Osteocyte (in vitro differentiated cells): ENCODE data around the gene APOBEC3F. TPM values are rescaled to one million over a fixed set of nuclear protein-coding genes. Genes with fewer than 3 reads are reported as not detected.
A peak's percentile ranks its signal among the peaks of the same experiment; 100 is the strongest.
"Not testable (repeated sequence)": the region's sequence is repeated elsewhere in the genome, so short reads cannot be mapped to it uniquely, and the experiment has no call there.

Source experiments
- DNase-seq: peaks from one replicate; pipeline ENCODE4 v3.0.0; 2021; ENCODE audit warnings: mixed read lengths; ENCODE audit not compliant: unreplicated experiment; ENCODE audit errors: extremely low spot score
- H3K27ac Mint-ChIP-seq: one replicate; pipeline ENCODE4 v1.8.0; 2021; ENCODE audit warnings: mild to moderate bottlenecking, mixed read lengths; ENCODE audit not compliant: unreplicated experiment
- H3K27me3 Mint-ChIP-seq: one replicate; pipeline ENCODE4 v1.8.0; 2021; ENCODE audit warnings: mixed read lengths; ENCODE audit not compliant: unreplicated experiment
- H3K36me3 Mint-ChIP-seq: one replicate; pipeline ENCODE4 v1.8.0; 2021; ENCODE audit warnings: mixed read lengths; ENCODE audit not compliant: unreplicated experiment
- H3K4me1 Mint-ChIP-seq: one replicate; pipeline ENCODE4 v1.8.0; 2021; ENCODE audit warnings: mixed read lengths; ENCODE audit not compliant: unreplicated experiment
- H3K4me3 Mint-ChIP-seq: one replicate; pipeline ENCODE4 v1.8.0; 2021; ENCODE audit warnings: mild to moderate bottlenecking, moderate library complexity, mixed read lengths; ENCODE audit not compliant: unreplicated experiment
- H3K9me3 Mint-ChIP-seq: one replicate; pipeline ENCODE4 v1.8.0; 2021; ENCODE audit warnings: mixed read lengths; ENCODE audit not compliant: unreplicated experiment
- total RNA-seq: library from RNA; stranded (reverse); gene quantifications from 2 replicates; pipeline ENCODE4 v1.2.1, GENCODE V29; 2021
- TF ChIP-seq, protein P1 (sequence below): fragments of 200-600 bp; sonication (generic); IDR thresholded peaks from 2 replicates; pipeline ENCODE4 v1.5.0; 2021; ENCODE audit warnings: antibody characterized with exemption, mild to moderate bottlenecking, moderate library complexity

APOBEC3F gene
- total RNA-seq, 1 donor from 2014 or later = 9.9 TPM

DNA sequence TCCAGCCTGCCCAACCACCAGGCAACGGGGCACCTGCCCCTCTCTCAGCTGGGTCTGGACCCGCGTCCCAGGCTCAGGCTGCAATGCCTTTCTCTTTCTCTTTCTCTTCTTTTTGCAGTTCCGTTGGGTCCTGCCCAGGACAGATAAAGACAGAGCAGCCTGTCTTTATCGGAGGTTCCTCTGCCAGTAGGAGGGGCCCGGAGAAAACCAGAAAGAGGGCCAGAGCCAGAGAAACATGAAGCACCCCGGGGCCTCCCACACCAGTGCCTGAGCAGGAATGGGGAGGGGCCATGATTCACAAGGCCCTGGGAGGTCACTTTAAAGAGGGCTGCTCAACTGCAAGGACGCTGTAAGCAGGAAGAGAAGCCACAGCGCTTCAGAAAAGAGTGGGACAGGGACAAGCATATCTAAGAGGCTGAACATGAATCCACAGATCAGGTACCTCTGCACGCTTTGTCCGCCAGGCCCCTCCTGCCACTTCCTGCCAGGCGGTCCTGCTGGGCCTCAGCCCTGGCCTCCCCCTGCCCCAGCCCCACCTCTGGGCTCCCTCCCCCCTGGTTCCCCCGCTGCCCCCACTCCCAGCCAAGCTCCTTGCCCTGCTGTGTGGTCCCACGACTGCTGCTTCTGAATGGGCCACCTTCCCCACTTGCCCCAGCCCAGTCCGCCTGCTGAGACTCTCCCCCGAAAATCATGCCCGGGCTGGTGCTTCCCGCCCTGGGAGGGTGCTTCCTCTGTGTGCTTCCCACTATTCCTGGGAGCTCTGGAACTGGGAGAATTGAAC lies 26.5 kb upstream of the APOBEC3F start, which contains the start of gene APOBEC3C:
Gene APOBEC3C, plus strand, starts transcription at position 316 of the 781 bp plus-strand sequence. Its CDS starts 106 bp downstream, at position 422.
- peak within 1 kb of the TSS; percentile 82 for H3K4me3 Mint-ChIP-seq
- H3K4me1 Mint-ChIP-seq = peaks cover 20% of the 10 kb centered on the region
- TF ChIP-seq, protein P1, sequence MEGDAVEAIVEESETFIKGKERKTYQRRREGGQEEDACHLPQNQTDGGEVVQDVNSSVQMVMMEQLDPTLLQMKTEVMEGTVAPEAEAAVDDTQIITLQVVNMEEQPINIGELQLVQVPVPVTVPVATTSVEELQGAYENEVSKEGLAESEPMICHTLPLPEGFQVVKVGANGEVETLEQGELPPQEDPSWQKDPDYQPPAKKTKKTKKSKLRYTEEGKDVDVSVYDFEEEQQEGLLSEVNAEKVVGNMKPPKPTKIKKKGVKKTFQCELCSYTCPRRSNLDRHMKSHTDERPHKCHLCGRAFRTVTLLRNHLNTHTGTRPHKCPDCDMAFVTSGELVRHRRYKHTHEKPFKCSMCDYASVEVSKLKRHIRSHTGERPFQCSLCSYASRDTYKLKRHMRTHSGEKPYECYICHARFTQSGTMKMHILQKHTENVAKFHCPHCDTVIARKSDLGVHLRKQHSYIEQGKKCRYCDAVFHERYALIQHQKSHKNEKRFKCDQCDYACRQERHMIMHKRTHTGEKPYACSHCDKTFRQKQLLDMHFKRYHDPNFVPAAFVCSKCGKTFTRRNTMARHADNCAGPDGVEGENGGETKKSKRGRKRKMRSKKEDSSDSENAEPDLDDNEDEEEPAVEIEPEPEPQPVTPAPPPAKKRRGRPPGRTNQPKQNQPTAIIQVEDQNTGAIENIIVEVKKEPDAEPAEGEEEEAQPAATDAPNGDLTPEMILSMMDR = peak; percentile 24
- peak within 1 kb of the TSS; percentile 96 for H3K27ac Mint-ChIP-seq
- peaks cover 3% of the 10 kb centered on the region for H3K36me3 Mint-ChIP-seq
- no peaks in the 10 kb centered on the region for H3K9me3 Mint-ChIP-seq
- H3K27me3 Mint-ChIP-seq = no peaks in the 10 kb centered on the region
- DNase-seq = no peak

DNA sequence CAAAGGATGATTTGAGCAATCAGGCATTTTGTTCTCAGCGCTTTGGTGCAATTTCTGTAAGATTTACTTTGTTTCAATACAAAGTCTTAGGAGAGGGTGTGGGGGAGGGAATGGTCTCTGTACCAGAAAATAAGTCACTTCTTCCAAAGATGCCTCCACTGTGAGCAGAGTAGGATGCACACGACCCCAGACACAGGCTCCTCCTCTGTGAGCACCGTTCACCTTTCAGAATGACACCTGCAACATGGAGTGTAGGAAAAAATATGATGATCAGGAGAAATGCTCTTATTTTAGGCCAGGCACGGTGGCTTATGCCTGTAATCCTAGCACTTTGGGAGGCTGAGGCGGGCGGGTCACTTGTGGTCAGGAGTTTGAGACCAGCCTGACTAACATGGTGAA lies 25.9 kb upstream of the APOBEC3F start:
- not testable (repeated sequence) for H3K27me3 Mint-ChIP-seq, DNase-seq, H3K9me3 Mint-ChIP-seq, H3K36me3 Mint-ChIP-seq
- Mint-ChIP-seq H3K27ac (peak overlapping the region; percentile 96), H3K4me1 (peaks cover 23% of the 10 kb centered on the region), H3K4me3 (peak overlapping the region; percentile 82)

DNA sequence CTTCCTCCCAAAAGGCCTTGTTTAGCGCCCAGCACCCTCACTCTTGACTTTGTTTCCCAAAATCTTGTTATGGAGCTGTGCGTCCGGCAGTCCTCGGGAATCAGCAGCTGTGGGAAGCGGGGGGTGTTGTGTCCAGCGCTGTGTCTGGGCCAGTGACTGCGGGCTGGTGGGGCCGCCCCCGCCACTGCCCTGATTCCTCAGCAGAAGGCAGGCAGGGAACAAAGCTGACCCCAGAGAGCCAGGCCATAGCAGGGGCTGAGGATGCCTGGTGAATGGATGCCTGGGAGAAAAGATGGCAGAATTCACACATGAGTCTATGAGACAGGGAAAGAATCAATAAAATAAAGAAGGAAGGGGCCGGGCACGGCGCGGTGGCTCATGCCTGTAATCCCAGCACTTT lies 24.1 kb upstream of the APOBEC3F start:
- Mint-ChIP-seq H3K27ac (no peak overlapping the region), H3K4me1 (peaks cover 37% of the 10 kb centered on the region), H3K27me3 (no peaks in the 10 kb centered on the region), H3K36me3 (peaks cover 3% of the 10 kb centered on the region), H3K4me3 (peak overlapping the region; percentile 10), H3K9me3 (no peaks in the 10 kb centered on the region)
- TF ChIP-seq, protein P1 = no peak
- DNase-seq = no peak

DNA sequence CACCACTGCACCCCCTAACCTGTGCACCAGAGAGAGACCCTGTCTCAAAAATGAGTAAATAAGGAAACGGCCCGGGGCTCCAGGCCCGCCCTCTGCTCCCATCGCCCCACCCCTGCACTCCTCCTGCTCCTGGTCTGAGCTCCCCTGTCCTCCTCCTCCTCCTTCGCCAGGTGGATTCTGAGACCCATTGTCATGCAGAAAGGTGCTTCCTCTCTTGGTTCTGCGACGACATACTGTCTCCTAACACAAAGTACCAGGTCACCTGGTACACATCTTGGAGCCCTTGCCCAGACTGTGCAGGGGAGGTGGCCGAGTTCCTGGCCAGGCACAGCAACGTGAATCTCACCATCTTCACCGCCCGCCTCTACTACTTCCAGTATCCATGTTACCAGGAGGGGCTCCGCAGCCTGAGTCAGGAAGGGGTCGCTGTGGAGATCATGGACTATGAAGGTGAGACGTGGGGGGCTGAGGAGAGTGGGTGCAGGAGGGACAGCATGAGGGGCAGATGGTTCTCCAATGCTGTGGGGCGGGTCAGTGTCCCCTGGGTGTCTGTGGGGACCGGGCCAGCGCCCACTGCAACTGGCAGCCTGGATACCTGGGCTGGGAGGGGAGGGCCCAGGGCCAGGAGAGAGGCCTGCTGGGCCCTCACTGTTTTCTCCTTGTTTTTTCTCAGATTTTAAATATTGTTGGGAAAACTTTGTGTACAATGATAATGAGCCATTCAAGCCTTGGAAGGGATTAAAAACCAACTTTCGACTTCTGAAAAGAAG lies 22.9 kb upstream of the APOBEC3F start:
- Mint-ChIP-seq H3K27me3 (no peaks in the 10 kb centered on the region), H3K27ac (no peak overlapping the region), H3K4me1 (peaks cover 44% of the 10 kb centered on the region), H3K36me3 (peaks cover 3% of the 10 kb centered on the region), H3K4me3 (no peak overlapping the region), H3K9me3 (no peaks in the 10 kb centered on the region)
- TF ChIP-seq, protein P1 = no peak
- DNase-seq = no peak

DNA sequence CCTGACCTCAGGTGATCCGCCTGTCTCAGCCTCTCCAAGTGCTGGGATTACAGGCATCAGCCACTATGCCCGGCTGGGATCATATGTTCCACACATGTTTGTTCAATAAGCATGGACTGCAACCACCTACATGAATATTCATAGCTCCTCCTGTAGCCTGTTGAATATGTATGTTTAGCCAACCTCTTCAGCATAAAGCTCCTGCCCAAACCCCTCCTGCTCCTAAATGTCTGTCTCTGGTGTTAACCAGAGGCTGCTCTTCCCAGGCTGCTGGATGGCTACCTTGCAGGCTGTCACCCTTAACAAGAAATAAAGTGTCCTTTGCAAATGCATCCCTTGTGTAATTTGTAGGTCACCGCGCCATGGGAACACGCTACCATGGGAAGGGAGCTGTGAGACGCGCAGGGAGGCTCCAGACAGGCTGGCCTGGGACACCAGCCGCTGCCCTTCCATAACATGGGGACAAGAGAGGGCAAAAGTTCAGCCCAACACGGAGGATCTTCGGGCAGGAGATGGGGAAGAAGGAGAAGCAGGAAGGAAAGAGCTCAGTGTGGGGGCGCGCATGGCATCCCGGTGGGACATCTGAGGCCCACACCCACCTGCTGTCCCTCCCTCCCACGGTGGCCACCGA lies 20.5 kb upstream of the APOBEC3F start:
- not testable (repeated sequence) for DNase-seq, H3K9me3 Mint-ChIP-seq, H3K27me3 Mint-ChIP-seq, H3K36me3 Mint-ChIP-seq
- peaks cover 30% of the 10 kb centered on the region for H3K4me1 Mint-ChIP-seq
- peak overlapping the region; percentile 67 for H3K4me3 Mint-ChIP-seq
- peak overlapping the region; percentile 86 for H3K27ac Mint-ChIP-seq
